PC-9 (cell line): Measurements from ENCODE around the gene XRCC5. TPM values are rescaled to one million over a fixed set of nuclear protein-coding genes. Genes with fewer than 3 reads are reported as not detected.
A peak's percentile ranks its signal among the peaks of the same experiment; 100 is the strongest.

Experiments
- BruUV-seq: library from RNA; stranded (reverse); fragments of 400-500 nt; replicated peaks from 2 replicates; lab custom pipeline; 2021; lab: Mats Ljungman, UMichigan
- CTCF ChIA-PET: fragments of 300-600 bp; sonication (Branson Sonifier 250); formaldehyde crosslinking; loops from one replicate; lab custom pipeline; 2022; ENCODE audit warnings: antibody characterized with exemption; lab: Charles Lee
- POLR2A ChIA-PET: fragments of 300-600 bp; sonication (Branson Sonifier 250); formaldehyde crosslinking; loops from one replicate; lab custom pipeline; 2022; ENCODE audit warnings: antibody characterized with exemption; ENCODE audit not compliant: unreplicated experiment; lab: Charles Lee
- DNase-seq, 2 experiments: peaks; one replicate each; pipeline versions ENCODE4 v3.0.0 to v3.0.0-alpha.2; 2015 to 2022; ENCODE audit warnings: mixed read lengths in 1 of 2
- H2AFZ ChIP-seq: fragments of 200-600 bp; sonication (generic); 2 replicates; pipeline ENCODE4 v1.8.1; 2017; ENCODE audit warnings: antibody characterized with exemption
- H3F3A ChIP-seq: fragments of 200-600 bp; sonication (generic); 2 replicates; pipeline ENCODE4 v1.8.1; 2017; ENCODE audit warnings: antibody characterized with exemption, mild to moderate bottlenecking, low read depth; ENCODE audit not compliant: insufficient read depth
- H3K27ac ChIP-seq: fragments of 200-600 bp; sonication (generic); 2 replicates; pipeline ENCODE4 v1.6.1; 2016; ENCODE audit warnings: mixed run types
- H3K27me3 ChIP-seq: fragments of 200-600 bp; sonication (generic); 2 replicates; pipeline ENCODE4 v1.6.1; 2016; ENCODE audit warnings: low read depth, mixed run types; ENCODE audit not compliant: insufficient read depth
- H3K36me3 ChIP-seq: fragments of 200-600 bp; sonication (generic); 2 replicates; pipeline ENCODE4 v1.6.1; 2016; ENCODE audit warnings: low read depth, mixed run types
- H3K4me1 ChIP-seq: fragments of 200-600 bp; sonication (generic); replicated peaks from 2 replicates; pipeline ENCODE4 v1.6.1; 2016; ENCODE audit warnings: mixed run types; ENCODE audit not compliant: insufficient read depth
- H3K4me2 ChIP-seq: fragments of 200-600 bp; sonication (generic); 2 replicates; pipeline ENCODE4 v1.6.1; 2017; ENCODE audit warnings: mixed run types
- H3K4me3 ChIP-seq: fragments of 200-600 bp; sonication (generic); 2 replicates; pipeline ENCODE4 v1.6.1; 2016; ENCODE audit warnings: mixed run types
- H3K79me2 ChIP-seq: fragments of 200-600 bp; sonication (generic); 2 replicates; pipeline ENCODE4 v1.6.1; 2017; ENCODE audit warnings: low read depth, mixed run types
- H3K9me2 ChIP-seq: fragments of 200-600 bp; sonication (generic); 2 replicates; pipeline ENCODE4 v1.8.1; 2017; ENCODE audit warnings: mild to moderate bottlenecking; ENCODE audit not compliant: insufficient read depth
- H3K9me3 ChIP-seq: fragments of 200-600 bp; sonication (generic); 2 replicates; pipeline ENCODE4 v1.8.1; 2016; ENCODE audit warnings: low read depth; ENCODE audit not compliant: insufficient read depth
- H4K20me1 ChIP-seq: fragments of 200-600 bp; sonication (generic); 2 replicates; pipeline ENCODE4 v1.8.1; 2017; ENCODE audit not compliant: insufficient read depth
- EZH2 ChIP-seq: fragments of 200-600 bp; sonication (generic); IDR thresholded peaks from 2 replicates; pipeline ENCODE4 v1.8.0; 2017; ENCODE audit warnings: antibody characterized with exemption, low read depth
- intact Hi-C: fragments of 100-400 bp; cut with micrococcal nuclease; formaldehyde crosslinking; loops from one replicate; pipeline ENCODE4 v1.10.0; 2022; ENCODE audit not compliant: unreplicated experiment
- total RNA-seq: library from RNA; stranded (reverse); gene quantifications from 2 replicates; pipeline ENCODE4 v1.2.3, GENCODE V29; 2021
- TF ChIP-seq, protein P1 (sequence below): fragments of 200-600 bp; sonication (generic); conservative IDR thresholded peaks from 2 replicates; pipeline ENCODE4 v1.6.1; 2017; ENCODE audit warnings: mixed run types, antibody characterized with exemption, mild to moderate bottlenecking, moderate library complexity

Gene XRCC5
- total RNA-seq, 1 experiment from 2014 or later: 275 TPM

DNA sequence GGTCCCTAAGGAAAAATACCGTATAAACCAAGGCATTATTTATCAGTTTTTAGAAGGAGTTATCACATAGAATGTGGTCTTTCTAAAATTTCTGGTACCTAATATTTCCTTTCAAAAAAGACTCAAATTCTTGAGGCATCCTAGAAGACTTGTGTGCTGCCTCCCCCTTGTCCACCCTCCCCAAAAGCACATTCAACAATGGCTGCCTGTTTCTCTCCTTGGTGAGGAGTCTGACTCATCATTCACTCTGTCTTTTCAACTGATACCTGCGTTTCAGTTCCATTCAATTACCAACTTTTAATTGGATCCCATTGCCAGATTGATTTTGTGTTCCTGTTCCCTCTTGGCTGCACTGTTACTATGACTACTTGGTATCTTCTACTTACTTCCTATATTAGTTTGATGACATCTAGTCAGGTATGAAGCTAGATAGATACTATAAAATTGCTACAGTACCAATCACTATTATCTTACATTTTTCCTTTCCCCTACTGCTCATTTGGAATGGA, 72.9 kb downstream of the XRCC5 start:
- intact Hi-C loops: no loop called here
- Histone ChIP-seq H2AFZ (no peak overlapping the region), H3K27me3 (no peaks in the 10 kb centered on the region), H3K4me2 (no peak overlapping the region), H3K36me3 (peaks cover 23% of the 10 kb centered on the region), H3K4me1 (no peaks in the 10 kb centered on the region), H3K4me3 (no peak overlapping the region), H3K27ac (no peak overlapping the region), H3K79me2 (peaks cover 13% of the 10 kb centered on the region; the same call in 1 of the 2 replicates), H3K9me3 (no peaks in the 10 kb centered on the region), H3F3A (peaks cover 4% of the 10 kb centered on the region; the same call in 1 of the 2 replicates), H3K9me2 (no peaks in the 10 kb centered on the region), H4K20me1 (peaks cover 8% of the 10 kb centered on the region; the same call in 1 of the 2 replicates)
- TF ChIP-seq, protein P1, sequence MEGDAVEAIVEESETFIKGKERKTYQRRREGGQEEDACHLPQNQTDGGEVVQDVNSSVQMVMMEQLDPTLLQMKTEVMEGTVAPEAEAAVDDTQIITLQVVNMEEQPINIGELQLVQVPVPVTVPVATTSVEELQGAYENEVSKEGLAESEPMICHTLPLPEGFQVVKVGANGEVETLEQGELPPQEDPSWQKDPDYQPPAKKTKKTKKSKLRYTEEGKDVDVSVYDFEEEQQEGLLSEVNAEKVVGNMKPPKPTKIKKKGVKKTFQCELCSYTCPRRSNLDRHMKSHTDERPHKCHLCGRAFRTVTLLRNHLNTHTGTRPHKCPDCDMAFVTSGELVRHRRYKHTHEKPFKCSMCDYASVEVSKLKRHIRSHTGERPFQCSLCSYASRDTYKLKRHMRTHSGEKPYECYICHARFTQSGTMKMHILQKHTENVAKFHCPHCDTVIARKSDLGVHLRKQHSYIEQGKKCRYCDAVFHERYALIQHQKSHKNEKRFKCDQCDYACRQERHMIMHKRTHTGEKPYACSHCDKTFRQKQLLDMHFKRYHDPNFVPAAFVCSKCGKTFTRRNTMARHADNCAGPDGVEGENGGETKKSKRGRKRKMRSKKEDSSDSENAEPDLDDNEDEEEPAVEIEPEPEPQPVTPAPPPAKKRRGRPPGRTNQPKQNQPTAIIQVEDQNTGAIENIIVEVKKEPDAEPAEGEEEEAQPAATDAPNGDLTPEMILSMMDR: no peak
- no peak for TF ChIP-seq EZH2
- BruUV-seq: no TSS peak
- POLR2A ChIA-PET: no interaction called here
- CTCF ChIA-PET: no interaction called here
- DNase-seq: no peak

- POLR2A ChIA-PET: no interaction called here
- no TSS peak for BruUV-seq
- H4K20me1 ChIP-seq: peaks cover 16% of the 10 kb centered on the region; the same call in 1 of the 2 replicates
Observed at GRCh38 chr2:216183462-216183861, 74.3 kb downstream of the XRCC5 start.

GRCh38 chr2:216188559-216188850, 79.4 kb downstream of the XRCC5 start:
- Histone ChIP-seq H4K20me1 (peaks cover 20% of the 10 kb centered on the region), H3K27me3 (no peaks in the 10 kb centered on the region), H3F3A (peaks cover 19% of the 10 kb centered on the region; the same call in 1 of the 2 replicates), H3K9me2 (no peaks in the 10 kb centered on the region; the same call in 1 of the 2 replicates), H3K36me3 (peaks cover 27% of the 10 kb centered on the region), H3K4me2 (no peak overlapping the region), H2AFZ (no peak overlapping the region), H3K4me3 (no peak overlapping the region), H3K4me1 (0 out of 2 replicates have a peak, but pooled peaks cover 10% of the 10 kb centered on the region), H3K27ac (peak overlapping the region; percentile 37), H3K79me2 (peaks cover 28% of the 10 kb centered on the region), H3K9me3 (no peaks in the 10 kb centered on the region)
- no peak for TF ChIP-seq EZH2
- TF ChIP-seq, protein P1: no peak
- DNase-seq: no peak
- no TSS peak for BruUV-seq
- ChIA-PET POLR2A (no interaction called here), CTCF (no interaction called here)
- intact Hi-C loops: no loop called here

More at GRCh38 chr2:216183462-216183861, 74.3 kb downstream of the XRCC5 start:
- Histone ChIP-seq H3K79me2 (peaks cover 20% of the 10 kb centered on the region; the same call in 1 of the 2 replicates), H3K27ac (no peak overlapping the region), H3F3A (peaks cover 10% of the 10 kb centered on the region; the same call in 1 of the 2 replicates), H3K4me2 (no peak overlapping the region), H2AFZ (no peak overlapping the region), H3K4me1 (0 out of 2 replicates have a peak, but pooled peaks cover 7% of the 10 kb centered on the region), H3K9me3 (no peaks in the 10 kb centered on the region), H3K27me3 (no peaks in the 10 kb centered on the region), H3K4me3 (no peak overlapping the region), H3K9me2 (no peaks in the 10 kb centered on the region), H3K36me3 (peaks cover 25% of the 10 kb centered on the region)
- no peak for DNase-seq
- intact Hi-C loops: no loop called here
- CTCF ChIA-PET: no interaction called here
- TF ChIP-seq, protein P1: no peak
